Right lobe of liver (tissue), 4 donors: Measurements from ENCODE around the gene IL1RL1.

Source experiments
- CTCF ChIP-seq, 4 donors: fragments of 200-600 bp in 3 of 4; fragments of 450-650 bp in 1 of 4; IDR thresholded peaks; one replicate each; pipeline versions ENCODE4 v1.5.1 to v1.8.0; 2016 to 2022; ENCODE audit warnings: antibody characterized with exemption in 4 of 4, mild to moderate bottlenecking in 2 of 4
- POLR2A ChIP-seq: fragments of 450-650 bp; IDR thresholded peaks from one replicate; pipeline ENCODE4 v1.6.1; 2017; ENCODE audit warnings: antibody characterized with exemption, mild to moderate bottlenecking
- donor health status: DM: no; HTN: no; CAD: no.
- donor health status: DM: no; HTN: no; CAD: no.
- donor health status: DM: no; HTN: yes; CAD: no.

GRCh38 chr2:102344397-102344796 lies 33.0 kb downstream of the IL1RL1 start:
- TF ChIP-seq CTCF (IDR thresholded peaks at IDR 0.05): no peak
- no peak for TF ChIP-seq POLR2A
